Neural progenitor cell (in vitro differentiated cells): ENCODE measurements around the gene TMEM87A.

Experiments used
- CTCF ChIP-seq: fragments of 200-600 bp; sonication (generic); IDR thresholded peaks from 2 replicates; pipeline ENCODE4 v1.5.1; 2017; ENCODE audit warnings: antibody characterized with exemption, mild to moderate bottlenecking
- EZH2phosphoT487 ChIP-seq: fragments of 200-600 bp; sonication (generic); IDR thresholded peaks from 2 replicates; pipeline ENCODE4 v1.6.1; 2017; ENCODE audit warnings: antibody characterized with exemption

GRCh38 chr15:42166225-42166940 is 106.8 kb downstream of the TMEM87A start:
- TF ChIP-seq CTCF (no peak), EZH2phosphoT487 (no peak)
